Loucy (cell line): Measurements from ENCODE around the gene THEM4.

Source experiments
- H2AFZ ChIP-seq: fragments of 200-600 bp; sonication (generic); 2 replicates; pipeline ENCODE4 v1.6.0; 2016; ENCODE audit warnings: antibody characterized with exemption, mild to moderate bottlenecking, low read length, moderate library complexity
- H3F3A ChIP-seq: fragments of 200-600 bp; 2 replicates; pipeline ENCODE4 v1.6.0; 2016; ENCODE audit warnings: antibody characterized with exemption, low read depth, mild to moderate bottlenecking
- H3K27me3 ChIP-seq: fragments of 200-600 bp; sonication (generic); 2 replicates; pipeline ENCODE4 v1.6.1; 2014; ENCODE audit warnings: low read length, mild to moderate bottlenecking; ENCODE audit not compliant: insufficient read depth, poor library complexity, severe bottlenecking
- H3K36me3 ChIP-seq: fragments of 200-600 bp; sonication (generic); 2 replicates; pipeline ENCODE4 v1.6.1; 2016; ENCODE audit warnings: low read length; ENCODE audit not compliant: insufficient read depth
- H3K4me1 ChIP-seq: fragments of 200-600 bp; sonication (generic); 2 replicates; pipeline ENCODE4 v1.5.1; 2014; ENCODE audit warnings: low read length, mild to moderate bottlenecking; ENCODE audit not compliant: insufficient read depth, poor library complexity, severe bottlenecking
- H3K4me2 ChIP-seq: fragments of 200-600 bp; sonication (generic); 2 replicates; pipeline ENCODE4 v1.6.0; 2014; ENCODE audit warnings: antibody characterized with exemption, low read length, low read depth, mild to moderate bottlenecking; ENCODE audit not compliant: poor library complexity, severe bottlenecking
- H3K4me3 ChIP-seq: fragments of 200-600 bp; sonication (generic); 2 replicates; pipeline ENCODE4 v1.5.1; 2014; ENCODE audit warnings: low read length, mild to moderate bottlenecking, mixed read lengths; ENCODE audit not compliant: poor library complexity, severe bottlenecking
- H3K79me2 ChIP-seq: fragments of 200-600 bp; sonication (generic); 2 replicates; pipeline ENCODE4 v1.6.1; 2014; ENCODE audit warnings: low read length; ENCODE audit not compliant: insufficient read depth
- H3K9ac ChIP-seq: fragments of 200-600 bp; sonication (generic); 2 replicates; pipeline ENCODE4 v1.6.0; 2014; ENCODE audit warnings: mild to moderate bottlenecking, low read depth, low read length, moderate library complexity; ENCODE audit not compliant: poor library complexity, severe bottlenecking
- H3K9me2 ChIP-seq: fragments of 200-600 bp; sonication (generic); replicated peaks from 2 replicates; pipeline ENCODE4 v1.6.1; 2016; ENCODE audit warnings: low read depth, low read length, mixed read lengths
- H3K9me3 ChIP-seq: fragments of 200-600 bp; sonication (generic); 2 replicates; pipeline ENCODE4 v1.6.1; 2014; ENCODE audit warnings: mild to moderate bottlenecking, antibody characterized with exemption, low read length, low read depth; ENCODE audit not compliant: insufficient read depth
- H4K20me1 ChIP-seq: fragments of 200-600 bp; sonication (generic); 2 replicates; pipeline ENCODE4 v1.6.0; 2014; ENCODE audit warnings: antibody characterized with exemption, low read length, mild to moderate bottlenecking; ENCODE audit not compliant: insufficient read depth, poor library complexity, severe bottlenecking
- CTCF ChIP-seq: fragments of 200-600 bp; sonication (generic); conservative IDR thresholded peaks from 2 replicates; pipeline ENCODE4 v1.5.1; 2014; ENCODE audit warnings: mild to moderate bottlenecking, antibody characterized with exemption, low read length
- EZH2phosphoT487 ChIP-seq: fragments of 200-600 bp; IDR thresholded peaks from 2 replicates; pipeline ENCODE4 v1.6.1; 2018; ENCODE audit warnings: antibody characterized with exemption, mild to moderate bottlenecking, moderate library complexity, borderline replicate concordance

Gene THEM4

GRCh38 chr1:151839082-151839412, 70.3 kb downstream of the THEM4 start:
- no peak overlapping the region for H3K4me3 ChIP-seq
- no peaks in the 10 kb centered on the region for H3K27me3 ChIP-seq
- H3F3A ChIP-seq: no peaks in the 10 kb centered on the region
- H4K20me1 ChIP-seq: no peaks in the 10 kb centered on the region
- no peaks in the 10 kb centered on the region for H3K36me3 ChIP-seq
- H3K4me2 ChIP-seq: no peak overlapping the region
- H3K9me2 ChIP-seq: no peaks in the 10 kb centered on the region
- peaks cover 16% of the 10 kb centered on the region for H3K4me1 ChIP-seq
- H3K79me2 ChIP-seq: no peaks in the 10 kb centered on the region
- H3K9ac ChIP-seq: no peak overlapping the region
- no peak for TF ChIP-seq CTCF
- no peak for TF ChIP-seq EZH2phosphoT487
- no peak overlapping the region for H2AFZ ChIP-seq
- no peaks in the 10 kb centered on the region for H3K9me3 ChIP-seq

- Histone ChIP-seq H3K4me1 (peaks cover 21% of the 10 kb centered on the region), H3K4me3 (peak overlapping the region; percentile 44), H3K9me2 (no peaks in the 10 kb centered on the region), H3K9me3 (no peaks in the 10 kb centered on the region), H3K9ac (no peak overlapping the region), H3K27me3 (no peaks in the 10 kb centered on the region), H3K36me3 (no peaks in the 10 kb centered on the region), H2AFZ (no peak overlapping the region; the same call in 1 of the 2 replicates), H4K20me1 (no peaks in the 10 kb centered on the region), H3F3A (no peaks in the 10 kb centered on the region), H3K79me2 (no peaks in the 10 kb centered on the region), H3K4me2 (peak overlapping the region; percentile 61)
- no peak for TF ChIP-seq EZH2phosphoT487
- no peak for TF ChIP-seq CTCF
Observed at GRCh38 chr1:151838222-151839081, 70.9 kb downstream of the THEM4 start.

GRCh38 chr1:151837884-151838221, 71.5 kb downstream of the THEM4 start:
- H2AFZ ChIP-seq: no peak overlapping the region; the same call in 1 of the 2 replicates
- H3K9me3 ChIP-seq: no peaks in the 10 kb centered on the region
- TF ChIP-seq CTCF (no peak), EZH2phosphoT487 (no peak)
- H3K36me3 ChIP-seq: no peaks in the 10 kb centered on the region
- no peaks in the 10 kb centered on the region for H4K20me1 ChIP-seq
- no peaks in the 10 kb centered on the region for H3K79me2 ChIP-seq
- H3K27me3 ChIP-seq: no peaks in the 10 kb centered on the region
- H3K4me3 ChIP-seq: peak overlapping the region; percentile 44
- peak overlapping the region; percentile 61 for H3K4me2 ChIP-seq
- H3F3A ChIP-seq: no peaks in the 10 kb centered on the region
- H3K9me2 ChIP-seq: no peaks in the 10 kb centered on the region
- H3K4me1 ChIP-seq: peaks cover 21% of the 10 kb centered on the region
- no peak overlapping the region for H3K9ac ChIP-seq
